GM10248 (cell line): ENCODE measurements around the gene CNTN4.
"Not testable (repeated sequence)": the region's sequence is repeated elsewhere in the genome, so short reads cannot be mapped to it uniquely, and the experiment has no call there.

Source experiments
- CTCF ChIA-PET: fragments of 300-600 bp; sonication (Branson Sonifier 250); formaldehyde crosslinking; extraction: SDS; loops from one replicate; lab custom pipeline; 2021; ENCODE audit warnings: antibody characterized with exemption; lab: Yijun Ruan, JAX
- POLR2A ChIA-PET: fragments of 350-650 bp; sonication (Branson Sonifier 250); formaldehyde crosslinking; extraction: SDS; loops from one replicate; lab custom pipeline; 2020; ENCODE audit warnings: antibody characterized with exemption; lab: Yijun Ruan, JAX
- DNase-seq: peaks from one replicate; pipeline ENCODE4 v3.0.0; 2012; ENCODE audit errors: extremely low spot score
- CTCF ChIP-seq: IDR thresholded peaks from 2 replicates; pipeline ENCODE4 v1.5.1; 2012; ENCODE audit warnings: mild to moderate bottlenecking, low read depth; ENCODE audit errors: extremely low read depth, missing control alignments, control extremely low read depth

The CNTN4 gene

DNA sequence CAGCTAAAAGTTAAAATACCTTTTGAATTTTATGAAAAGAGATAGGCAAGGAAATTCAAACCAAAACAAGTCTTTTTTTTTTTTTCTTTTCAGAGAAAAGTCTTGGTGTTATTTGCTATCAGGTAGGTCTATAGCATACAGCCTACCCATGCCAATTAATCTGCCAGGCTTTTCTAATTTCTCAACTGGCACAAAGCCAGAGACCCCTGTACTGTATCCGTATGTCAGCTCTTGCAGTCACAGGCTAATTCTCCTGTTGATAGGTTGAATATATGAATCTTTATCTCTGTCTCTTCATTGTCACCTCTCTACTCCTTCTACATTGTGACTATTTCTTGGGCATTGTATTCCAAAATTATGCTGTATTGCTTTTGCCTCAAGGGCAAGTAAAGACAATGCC is 878.1 kb downstream of the CNTN4 start:
- no peak for TF ChIP-seq CTCF
- ChIA-PET POLR2A (interaction anchor here (0.7 kb wide), 1 partner anchor 349 kb away, joined by 4 read pairs; no protein-coding TSS in a partner anchor), CTCF (no interaction called here)
- no peak for DNase-seq

GRCh38 chr3:2978977-2979732 is 880.5 kb downstream of the CNTN4 start:
- TF ChIP-seq CTCF: no peak
- DNase-seq: no peak
- ChIA-PET CTCF (interaction anchor here (1.5 kb wide), 1 partner anchor 23 kb away, joined by 3 read pairs; no protein-coding TSS in a partner anchor), POLR2A (no interaction called here)

DNA sequence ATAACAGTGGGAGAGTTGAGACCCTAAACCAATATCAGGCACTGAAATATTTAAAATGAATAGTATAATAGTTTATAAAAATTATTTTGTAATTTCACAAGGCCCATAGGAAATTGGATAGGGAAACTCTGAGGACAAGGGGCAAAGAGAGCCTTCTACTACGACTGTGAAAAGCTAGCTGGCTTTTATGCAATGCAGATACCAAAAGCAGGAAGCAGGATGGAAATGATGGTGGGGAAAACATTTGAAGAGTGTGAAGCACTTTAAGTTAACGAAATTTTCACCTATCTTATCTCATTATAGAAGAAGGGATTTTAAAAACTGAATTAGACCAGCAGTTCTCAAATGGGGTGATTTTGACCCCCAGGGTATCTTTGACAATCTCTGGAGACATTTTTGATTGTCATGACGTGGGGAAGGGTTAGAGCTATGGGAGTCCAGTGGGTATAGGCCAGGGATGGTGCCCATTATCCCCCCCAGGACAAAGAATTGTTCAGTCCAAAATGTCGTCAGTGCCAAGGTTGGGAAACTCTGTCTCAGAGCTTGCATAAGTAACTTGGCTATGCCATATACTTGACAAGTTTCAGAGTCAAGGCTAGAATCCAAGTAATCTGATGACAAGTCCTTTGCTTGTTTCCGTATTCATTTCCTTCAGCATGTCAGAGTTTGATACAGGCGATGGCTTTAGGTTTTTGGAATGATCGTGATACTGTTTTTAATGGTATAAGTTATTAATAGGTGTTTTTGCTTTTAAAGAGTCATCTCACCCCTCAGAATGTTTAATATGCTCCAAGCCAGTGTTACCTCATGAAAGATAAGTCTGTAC is 885.6 kb downstream of the CNTN4 start:
- CTCF ChIA-PET: interaction anchor here (1.2 to 1.3 kb wide), 2 partner anchors 10 kb away, joined by 3 read pairs; no protein-coding TSS in a partner anchor
- no peak for DNase-seq
- no peak for TF ChIP-seq CTCF
- POLR2A ChIA-PET: no interaction called here

DNA sequence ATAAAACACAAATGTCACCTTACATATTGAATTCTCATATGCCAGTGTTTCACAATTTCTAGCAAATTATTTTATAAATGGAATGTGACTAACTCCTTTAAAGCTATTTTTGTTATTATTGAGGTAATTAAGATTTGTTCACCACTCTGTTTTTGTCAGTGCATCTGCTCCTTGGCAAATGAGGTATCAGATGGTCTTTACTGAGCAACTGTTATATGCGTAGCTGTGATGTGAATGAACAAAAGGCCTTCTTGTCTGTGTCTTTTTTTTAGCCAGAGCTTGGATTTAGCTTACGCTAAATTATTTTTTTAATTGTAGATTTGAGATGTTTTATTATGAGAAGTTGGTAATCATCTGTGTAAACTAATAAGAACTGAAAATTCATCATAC is 886.2 kb downstream of the CNTN4 start:
- POLR2A ChIA-PET: no interaction called here

GRCh38 chr3:2985479-2985878 is 886.8 kb downstream of the CNTN4 start:
- ChIA-PET POLR2A (no interaction called here), CTCF (interaction anchor here (1.0 to 1.3 kb wide), 3 partner anchors 9 to 11 kb away, joined by 3 read pairs; no protein-coding TSS in a partner anchor)
- TF ChIP-seq CTCF: no peak
- no peak for DNase-seq

More for the DNA sequence above, 886.2 kb downstream of the CNTN4 start:
- no peak for TF ChIP-seq CTCF
- DNase-seq: no peak
- CTCF ChIA-PET: interaction anchor here (1.2 to 1.3 kb wide), 2 partner anchors 9 to 10 kb away, joined by 3 read pairs; no protein-coding TSS in a partner anchor

DNA sequence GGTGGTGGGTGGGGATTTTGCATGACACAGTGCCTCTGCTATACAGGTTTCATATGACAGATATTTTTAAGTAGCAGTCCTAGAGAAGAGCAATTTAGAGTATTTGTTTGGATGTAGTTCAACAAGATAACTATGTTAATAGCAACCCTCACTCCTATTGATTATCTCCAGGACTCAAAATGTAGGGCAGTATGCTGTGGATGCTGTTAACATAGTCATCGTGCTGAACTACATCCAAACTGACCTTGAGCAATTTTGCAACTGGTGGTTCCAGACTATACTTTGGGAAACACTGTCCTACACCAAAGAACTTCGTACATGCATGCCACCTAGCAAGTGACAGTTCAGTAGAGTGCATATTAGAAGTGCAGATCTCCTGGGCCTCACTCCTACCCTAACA is 893.9 kb downstream of the CNTN4 start:
- ChIA-PET CTCF (no interaction called here), POLR2A (no interaction called here)
- no peak for TF ChIP-seq CTCF
- DNase-seq: no peak

DNA sequence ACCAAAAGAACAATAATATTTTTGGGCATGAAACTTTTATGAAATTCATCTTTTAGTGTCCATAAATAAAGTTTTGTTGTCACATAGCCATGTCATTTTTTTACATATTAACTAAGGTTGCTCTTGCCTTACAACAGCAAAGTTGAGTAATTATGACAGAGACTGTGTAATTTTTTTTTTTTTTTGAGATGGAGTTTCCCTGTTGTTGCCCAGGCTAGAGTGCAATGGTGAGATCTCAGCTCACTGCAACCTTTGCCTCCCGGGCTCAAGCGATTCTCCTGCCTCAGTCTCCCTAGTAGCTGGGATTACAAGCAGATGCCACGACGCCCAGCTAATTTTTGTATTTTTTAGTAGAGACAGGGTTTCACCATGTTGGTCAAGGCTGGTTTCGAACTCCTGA is 894.5 kb downstream of the CNTN4 start:
- CTCF ChIA-PET, POLR2A ChIA-PET, DNase-seq: not testable (repeated sequence)
